ENCODE data around the gene GALNT12.

Gene GALNT12

DNA sequence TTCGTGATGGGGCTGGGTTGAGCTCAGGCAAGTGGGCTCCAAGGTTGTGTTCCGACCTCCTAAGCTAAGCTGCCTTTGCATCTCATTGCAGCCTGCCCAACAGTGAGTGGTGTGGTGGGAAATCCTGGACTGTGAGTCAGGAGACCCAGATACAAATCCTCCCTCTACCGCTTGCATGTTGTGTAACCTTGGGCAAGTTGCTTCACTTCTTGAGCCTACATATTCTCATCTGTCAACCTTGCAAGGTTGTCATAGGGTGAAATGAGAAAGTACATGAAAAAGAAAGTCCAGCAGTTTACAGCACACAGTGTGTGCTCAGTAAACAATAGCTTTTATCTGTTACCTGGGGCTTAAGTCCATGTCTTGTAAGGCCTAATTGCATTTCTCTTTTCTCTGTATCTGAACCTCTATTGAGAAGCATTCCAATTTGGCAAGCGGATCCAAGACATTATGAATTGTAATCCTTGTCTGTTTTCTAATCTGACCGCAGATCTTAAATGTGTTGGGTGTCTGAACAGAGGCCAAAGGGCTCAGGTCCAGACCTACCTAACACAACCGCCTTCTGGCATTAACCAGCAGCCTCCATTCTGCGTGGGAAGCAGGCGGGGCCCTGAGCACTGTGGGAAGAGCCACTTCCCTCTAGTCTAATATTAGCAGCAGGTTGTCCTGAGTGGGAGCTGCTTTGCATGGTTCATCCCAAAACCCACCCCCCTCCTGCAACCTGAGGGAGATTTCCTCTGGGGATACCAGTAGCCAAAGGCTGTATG is 1.8 kb upstream of the GALNT12 start:
- no peak for DNase-seq

DNA sequence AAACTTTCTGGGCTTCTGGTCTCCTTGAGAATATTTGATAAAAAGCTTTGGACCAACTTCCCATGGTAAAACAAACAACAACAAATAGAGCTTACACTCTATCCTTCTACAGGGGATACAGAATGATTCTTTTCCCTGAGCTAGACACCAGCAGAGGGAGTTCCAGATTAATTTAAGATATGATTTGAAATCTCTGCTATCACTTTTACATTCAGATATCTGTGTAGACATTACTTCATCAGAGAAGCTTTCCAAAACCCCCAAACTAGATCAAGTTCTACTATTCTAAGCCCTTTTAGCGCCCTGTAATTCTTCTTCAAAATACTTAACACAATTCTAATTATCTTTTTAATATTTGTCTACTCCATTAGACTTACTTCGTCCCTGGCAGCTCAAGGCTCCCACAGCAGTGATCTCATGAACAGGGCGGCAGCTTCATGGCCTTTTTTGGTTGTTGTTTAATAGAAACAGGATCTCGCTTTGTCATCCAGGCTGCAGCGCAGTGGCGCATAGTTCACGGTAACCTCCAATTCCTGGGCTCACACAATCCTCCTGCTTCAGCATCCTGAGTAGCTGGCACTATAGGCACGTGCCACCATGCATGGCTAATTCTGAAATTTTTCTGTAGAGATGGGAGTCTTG is 955 bp upstream of the GALNT12 start:
- DNase-seq: no peak

DNA sequence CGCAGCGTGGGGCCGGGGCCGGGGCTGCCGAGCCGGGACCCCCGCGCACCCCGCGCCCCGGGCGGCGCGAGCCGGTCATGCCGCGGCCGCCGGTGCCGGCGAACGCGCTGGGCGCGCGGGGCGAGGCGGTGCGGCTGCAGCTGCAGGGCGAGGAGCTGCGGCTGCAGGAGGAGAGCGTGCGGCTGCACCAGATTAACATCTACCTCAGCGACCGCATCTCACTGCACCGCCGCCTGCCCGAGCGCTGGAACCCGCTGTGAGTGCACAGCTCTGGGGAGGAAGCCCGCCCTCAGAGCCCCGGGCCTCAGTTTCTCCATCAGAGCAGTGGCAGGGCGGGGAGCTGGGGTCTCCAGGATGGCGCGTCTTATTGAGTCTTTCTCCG is 335 bp downstream of the GALNT12 start:
- DNase-seq: peak; percentile 13 to 14

DNA sequence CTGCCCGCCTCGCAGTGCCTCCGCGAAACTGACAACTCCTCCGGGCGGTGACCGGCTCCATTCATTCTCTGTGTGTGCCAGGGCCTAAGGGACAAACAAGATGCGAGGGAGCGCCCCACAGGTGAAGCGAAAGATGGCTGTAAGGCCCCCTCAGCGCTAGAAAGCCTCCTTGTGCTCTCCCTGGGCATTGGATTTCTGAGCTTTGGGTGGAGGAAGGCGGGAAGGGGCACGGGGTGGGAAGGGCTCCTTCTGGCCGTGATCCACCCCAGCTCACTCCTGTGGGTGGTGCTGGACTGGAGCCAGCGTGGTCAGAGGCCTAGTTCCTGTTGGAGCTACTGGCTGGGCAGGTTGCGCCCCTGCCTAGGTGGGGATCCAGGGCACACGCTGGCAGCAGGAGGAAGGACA is 943 bp downstream of the GALNT12 start:
- DNase-seq: no peak

DNA sequence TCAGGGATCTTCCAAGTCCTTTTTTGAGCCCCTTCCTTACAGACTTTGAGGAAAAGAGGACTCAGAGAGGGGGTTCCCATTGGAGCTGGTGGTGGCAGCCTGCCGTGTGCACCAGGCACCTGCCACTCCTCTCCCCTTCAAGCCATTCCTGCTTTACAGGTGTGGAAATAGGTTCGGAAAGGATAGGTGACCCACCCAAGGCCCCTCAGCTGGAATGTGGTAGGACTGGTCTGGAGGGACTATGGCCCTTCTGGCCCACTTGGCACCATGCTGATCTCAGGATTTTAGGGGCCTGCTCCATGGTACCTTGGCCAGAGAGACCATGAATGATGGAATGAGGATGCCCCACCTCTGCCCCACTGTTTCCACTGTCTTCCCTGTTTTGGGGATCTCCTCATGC is 1.4 kb downstream of the GALNT12 start:
- DNase-seq: no peak

DNA sequence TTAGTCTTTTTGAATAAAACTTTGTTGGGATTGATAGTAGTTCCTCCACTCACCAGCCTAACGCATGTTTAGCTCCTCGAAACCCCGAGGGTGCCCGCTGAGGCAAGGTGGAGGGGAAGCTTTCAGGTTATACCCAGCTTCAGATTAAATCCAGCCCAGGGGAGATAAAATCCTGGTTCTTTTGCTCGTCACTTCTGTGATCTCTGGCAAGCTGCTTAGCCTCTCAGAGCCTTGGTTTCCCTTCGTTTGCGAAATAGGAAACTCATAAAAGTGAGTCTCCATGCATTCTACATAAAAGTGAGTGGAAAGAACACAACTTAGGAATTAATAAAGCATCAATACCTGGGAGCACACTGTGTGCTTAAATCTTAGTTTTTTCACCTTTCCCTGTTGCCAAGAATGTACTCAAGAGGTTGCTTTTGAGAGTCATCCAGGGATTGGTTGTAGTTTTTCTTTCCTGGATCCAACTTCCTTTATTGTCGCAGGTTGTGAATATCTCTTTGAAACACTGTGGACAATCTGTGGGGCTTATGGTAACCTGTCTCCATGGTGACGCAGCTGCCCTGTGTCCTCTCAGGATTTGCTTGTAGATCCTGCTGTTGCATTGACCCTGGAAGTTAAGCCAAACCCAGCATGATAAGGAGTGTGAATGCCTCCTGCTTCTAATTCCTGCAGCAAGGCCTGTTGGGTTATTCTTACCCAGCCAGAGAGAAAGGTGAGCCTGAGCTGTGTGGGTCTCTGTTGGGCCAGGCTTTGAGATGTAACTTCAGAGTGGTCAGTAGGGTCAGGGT is 2.0 kb downstream of the GALNT12 start:
- DNase-seq: no peak

DNA sequence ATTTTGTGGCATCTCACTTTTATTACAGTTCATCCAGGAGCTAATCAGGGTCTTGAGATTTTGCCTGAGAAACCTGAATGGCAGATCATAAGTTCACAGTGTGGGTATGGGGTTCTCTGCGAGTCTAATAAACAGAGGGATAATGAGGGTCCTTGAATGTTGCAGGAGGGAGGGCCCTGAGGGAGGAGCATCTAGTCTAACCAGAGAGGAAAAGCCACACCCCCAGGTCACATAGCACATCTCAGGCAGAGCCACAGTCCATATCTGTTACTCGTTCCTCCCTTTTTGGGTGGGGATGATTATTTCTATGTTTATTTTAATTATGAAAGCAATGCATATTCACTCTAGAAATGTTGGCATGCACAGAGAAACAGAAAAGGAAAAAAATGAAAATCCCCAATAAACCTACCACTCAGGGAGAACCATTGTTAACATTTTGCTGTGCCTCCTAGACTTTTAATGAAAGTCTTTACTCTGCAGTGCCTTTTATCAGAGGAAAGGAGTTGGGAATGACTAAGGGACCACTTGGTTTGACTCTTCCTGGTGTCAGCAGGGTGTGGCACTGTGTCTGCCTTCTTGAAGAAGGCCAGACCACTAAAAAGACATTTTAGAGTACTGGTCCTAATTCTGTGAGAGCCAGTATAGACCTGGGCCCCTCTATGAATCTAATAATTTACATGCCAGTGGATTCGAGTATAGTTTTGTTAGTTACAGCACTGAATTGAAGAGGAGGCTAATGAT is 2.8 kb downstream of the GALNT12 start:
- no peak for DNase-seq

DNA sequence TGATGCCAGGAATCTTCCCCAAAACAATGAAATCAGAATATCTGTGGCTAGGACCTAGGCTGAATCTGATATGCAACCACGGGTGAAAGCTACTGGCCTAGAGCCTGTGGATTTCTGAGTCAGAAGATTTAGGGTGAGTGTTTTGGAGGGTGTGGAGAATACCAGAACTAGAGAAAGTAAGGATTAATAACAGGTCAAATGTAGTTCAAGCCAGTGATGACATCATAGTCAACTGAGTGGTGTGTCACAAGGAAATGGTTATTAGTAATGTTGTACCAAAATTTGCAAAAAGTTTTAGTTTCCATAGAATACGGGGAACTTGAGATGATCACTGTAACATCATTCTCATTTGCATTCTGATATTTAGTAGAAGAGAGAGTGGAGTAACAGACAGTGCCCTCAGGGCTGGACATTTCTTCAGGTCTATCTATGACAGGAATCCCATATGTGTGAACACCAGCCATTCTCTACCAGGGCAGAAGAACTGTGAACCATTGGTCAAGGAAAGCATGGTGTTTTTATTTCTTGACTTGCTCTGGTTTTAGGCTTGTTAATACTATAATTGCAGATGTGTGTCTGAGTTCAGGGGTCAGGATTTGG is 3.7 kb downstream of the GALNT12 start:
- no peak for DNase-seq

DNA sequence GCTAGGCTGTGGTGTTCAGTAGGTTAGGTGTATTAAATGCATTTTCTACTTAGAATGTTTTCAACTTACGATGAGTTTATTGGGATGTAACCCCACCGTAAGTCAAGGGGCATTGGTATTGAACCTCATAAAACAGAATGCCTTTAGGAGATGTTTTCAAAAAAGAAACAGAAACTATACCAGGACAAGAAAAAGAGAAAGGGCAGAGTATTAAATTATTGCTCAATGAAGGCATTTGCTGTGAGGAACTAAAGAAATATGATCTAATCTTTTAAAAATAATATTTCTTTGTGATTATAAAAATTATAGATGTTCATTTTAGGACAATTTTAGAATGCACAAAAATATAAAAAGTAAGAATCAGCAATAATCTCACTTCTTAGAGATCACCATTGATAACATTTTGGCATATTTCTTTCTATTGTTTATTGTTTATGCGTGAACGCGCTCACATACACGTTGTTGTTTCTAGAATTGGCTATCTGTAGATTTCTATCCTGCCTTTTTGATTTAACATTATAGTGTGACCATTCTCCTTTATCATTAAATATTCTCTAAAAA is 8.0 kb downstream of the GALNT12 start:
- no peak for DNase-seq

DNA sequence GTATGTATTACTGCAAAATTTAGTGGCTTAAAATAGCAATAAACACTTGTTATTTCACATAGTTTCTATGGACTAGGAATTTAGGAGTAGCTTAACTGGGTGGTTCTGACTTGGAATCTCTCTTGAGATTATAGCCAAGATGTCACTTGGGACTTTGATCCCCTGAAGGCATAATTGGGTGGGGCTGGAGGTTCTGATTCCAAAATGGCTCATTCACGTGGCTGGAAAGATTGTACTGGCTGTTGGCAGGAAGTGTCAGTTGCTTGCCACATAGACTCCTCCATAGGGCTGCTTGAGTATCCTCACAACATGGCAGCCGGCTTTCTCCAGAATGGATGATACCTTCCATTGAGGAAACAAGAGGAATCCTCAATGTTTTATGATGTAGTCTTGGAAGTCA is 11.3 kb downstream of the GALNT12 start:
- no peak for DNase-seq

DNA sequence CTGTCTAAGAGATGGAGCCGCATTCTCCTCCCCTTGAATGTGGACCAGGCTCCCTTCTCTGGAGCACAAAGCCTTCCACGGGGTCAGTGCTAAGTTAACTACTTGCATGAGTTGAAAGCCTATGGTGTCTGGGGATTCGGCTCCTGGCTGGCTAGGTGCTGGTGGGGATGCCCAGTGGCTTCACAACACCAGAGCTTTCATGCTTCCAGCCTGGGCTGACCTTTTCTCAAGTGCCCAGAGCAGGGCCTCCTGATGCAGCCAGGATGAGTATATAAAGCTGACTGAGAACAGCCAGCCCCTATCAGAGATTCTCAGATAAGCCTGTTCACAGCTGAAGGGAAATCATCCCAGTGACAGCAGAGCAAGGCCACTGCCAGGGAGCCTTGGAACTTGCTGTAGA is 11.8 kb downstream of the GALNT12 start:
- DNase-seq: no peak

DNA sequence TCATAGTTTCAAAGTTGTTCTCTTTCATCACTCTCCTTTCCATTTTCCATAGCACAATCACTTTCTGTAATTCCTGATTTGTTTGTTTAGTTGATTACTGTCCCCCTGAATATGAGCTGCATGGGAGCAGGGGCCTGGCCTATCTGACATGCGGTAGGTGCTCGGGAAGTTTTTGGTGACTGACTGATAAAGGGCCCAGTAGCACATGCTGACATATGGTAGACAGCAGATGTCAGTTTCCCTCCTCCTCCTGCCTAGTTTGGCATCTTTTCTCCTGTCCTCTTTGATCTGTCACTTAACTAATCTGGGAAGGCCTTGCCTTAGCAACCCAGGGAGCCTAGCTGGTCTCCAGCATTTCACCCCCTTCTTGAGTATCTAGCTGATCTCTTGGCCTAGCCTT is 14.4 kb downstream of the GALNT12 start:
- DNase-seq: no peak

DNA sequence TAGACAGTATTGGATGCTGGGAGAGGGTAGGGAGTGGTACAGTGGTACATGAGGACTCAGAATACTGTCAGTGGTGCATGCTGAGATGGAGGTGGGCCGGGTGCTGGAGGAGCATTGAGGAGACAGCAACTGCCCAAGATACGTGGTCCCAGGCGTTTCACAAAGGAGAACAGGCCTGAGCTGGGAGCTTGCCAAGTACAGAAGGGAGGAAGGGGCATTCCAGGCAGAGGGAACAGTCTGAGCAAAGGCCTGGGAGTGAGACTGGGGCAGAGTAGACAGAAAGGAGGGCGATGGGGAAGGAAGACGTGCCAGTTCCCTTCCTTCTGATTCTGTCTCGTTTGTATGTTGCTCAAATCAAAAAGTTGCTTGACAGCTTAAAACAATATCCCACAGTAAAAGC is 15.2 kb downstream of the GALNT12 start:
- no peak for DNase-seq

DNA sequence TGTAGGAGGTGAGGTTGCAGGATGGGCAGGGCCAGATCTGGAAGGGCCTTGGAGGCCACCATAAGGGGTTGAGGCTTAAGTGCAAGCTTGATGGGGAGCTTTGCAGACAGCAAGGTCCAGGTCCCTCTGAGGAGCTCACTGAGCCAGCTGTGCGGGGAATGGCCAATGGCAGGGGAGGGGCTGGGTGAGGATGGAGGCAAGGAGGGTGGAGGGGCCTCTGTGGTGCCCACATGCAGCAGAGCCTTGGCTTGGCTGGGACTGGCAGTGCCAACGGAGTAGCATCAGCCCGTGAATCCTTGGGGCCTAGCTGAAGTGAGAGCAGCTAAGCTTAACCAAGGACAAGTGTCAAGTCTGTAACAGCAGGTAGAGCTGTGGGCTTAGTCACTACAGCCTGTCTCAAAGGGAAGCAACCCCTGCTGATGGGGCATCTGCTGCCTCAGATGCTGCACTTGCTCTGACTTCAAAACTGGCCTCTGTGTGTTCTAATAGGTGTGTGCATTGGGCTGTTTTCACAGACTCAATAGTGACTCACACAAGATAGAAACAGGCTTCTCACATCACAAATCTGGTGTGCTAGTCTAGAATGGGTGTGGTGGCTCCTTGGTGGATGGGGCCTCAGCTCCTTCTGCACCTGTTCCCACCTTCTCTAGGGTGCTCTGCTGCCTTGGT is 16.3 kb downstream of the GALNT12 start:
- DNase-seq: no peak

DNA sequence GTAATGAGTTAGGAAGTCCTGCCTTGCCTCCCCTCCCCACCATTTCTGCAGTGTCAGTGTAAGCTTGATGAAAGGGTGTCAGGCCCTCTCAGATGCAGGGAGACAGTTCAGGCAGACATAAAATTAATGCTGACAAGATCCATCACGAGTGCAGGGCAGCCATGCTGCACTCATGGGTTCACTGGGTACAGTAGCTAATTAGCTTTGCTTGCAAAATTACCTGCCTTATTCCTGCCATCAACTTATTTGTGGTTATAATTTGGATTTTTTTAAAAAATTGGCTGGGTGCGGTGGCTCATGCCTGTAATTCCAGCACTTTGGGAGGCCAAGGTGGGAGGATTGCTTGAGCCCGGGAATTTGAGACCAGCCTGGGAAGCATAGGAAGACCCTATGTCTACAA is 17.9 kb downstream of the GALNT12 start:
- DNase-seq: no peak

DNA sequence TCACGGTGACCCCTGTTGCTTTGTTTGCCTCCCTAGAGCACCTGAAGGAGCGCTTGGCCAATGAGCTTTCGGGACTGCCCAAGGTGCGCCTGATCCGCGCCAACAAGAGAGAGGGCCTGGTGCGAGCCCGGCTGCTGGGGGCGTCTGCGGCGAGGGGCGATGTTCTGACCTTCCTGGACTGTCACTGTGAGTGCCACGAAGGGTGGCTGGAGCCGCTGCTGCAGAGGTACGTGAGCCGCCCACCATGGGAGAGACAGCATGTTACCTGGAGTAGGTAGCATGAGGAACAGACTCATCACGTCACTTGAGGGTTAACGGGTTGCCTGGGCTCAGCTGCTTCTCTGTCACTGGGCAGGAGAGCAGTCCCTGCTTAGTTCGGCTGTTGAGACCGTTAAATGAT is 19.2 kb downstream of the GALNT12 start:
- no peak for DNase-seq

DNA sequence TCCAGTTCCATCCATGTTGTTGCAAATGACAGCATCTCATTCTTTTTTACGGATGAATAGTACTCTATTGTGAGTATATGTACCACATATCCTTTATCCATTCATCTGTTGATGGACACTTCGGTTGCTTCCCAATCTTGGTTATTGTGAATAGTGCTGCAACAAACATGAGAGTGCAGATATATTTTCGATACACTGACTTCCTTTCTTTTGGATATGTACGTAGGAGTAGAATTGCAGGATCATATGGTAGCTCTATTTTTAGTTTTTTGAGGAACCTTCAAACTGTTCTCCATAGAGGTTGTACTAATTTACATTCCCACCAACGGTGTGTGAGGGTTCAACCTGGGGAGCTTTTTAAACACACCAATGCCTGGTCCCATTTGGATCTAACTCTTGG is 22.3 kb downstream of the GALNT12 start:
- no peak for DNase-seq

DNA sequence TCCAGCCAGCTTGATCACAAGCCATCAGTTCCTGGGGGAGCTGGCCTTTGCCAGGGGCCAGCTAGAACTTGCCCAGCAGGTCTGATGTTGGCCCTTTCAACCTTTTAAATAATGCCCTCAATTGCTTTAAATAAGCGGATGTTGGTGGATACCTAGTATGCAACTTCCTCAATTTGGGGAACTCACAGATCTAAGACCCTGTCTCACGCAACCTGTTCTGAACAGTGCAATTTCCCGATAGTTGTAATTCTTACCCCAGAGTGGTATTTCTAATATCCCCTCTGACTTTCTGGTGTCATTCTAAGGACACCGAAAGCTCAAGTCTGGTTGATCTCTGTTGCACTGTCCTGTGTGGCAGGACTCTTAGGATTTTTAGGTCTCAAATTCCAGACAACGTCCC is 23.1 kb downstream of the GALNT12 start:
- DNase-seq: no peak

DNA sequence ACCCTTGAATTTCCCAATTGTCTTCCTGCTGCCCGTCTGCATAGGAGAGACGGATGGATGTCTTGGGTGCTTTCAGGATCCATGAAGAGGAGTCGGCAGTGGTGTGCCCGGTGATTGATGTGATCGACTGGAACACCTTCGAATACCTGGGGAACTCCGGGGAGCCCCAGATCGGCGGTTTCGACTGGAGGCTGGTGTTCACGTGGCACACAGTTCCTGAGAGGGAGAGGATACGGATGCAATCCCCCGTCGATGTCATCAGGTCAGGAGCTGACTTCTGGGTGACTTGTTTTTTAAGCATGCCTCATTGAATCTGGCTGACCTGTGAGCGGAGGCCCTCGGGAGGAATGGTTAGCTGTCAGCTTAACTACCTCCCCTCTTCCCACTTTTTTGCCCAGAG is 24.2 kb downstream of the GALNT12 start:
- DNase-seq: no peak

DNA sequence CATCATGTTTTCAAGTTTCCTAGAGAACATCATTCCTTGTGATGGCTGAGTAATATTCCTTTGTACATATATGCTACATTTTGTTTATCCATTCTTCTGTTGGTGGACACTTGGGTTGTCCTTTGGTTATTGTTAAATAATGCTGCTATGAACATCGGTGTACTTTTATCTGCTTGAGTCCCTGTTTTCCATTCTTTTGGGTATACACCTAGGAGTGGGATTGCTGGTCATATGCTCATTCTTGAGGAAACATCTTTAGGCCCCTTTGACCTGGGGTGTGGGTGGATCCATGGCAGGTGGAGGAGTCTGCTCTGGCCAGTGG is 25.3 kb downstream of the GALNT12 start:
- no peak for DNase-seq

DNA sequence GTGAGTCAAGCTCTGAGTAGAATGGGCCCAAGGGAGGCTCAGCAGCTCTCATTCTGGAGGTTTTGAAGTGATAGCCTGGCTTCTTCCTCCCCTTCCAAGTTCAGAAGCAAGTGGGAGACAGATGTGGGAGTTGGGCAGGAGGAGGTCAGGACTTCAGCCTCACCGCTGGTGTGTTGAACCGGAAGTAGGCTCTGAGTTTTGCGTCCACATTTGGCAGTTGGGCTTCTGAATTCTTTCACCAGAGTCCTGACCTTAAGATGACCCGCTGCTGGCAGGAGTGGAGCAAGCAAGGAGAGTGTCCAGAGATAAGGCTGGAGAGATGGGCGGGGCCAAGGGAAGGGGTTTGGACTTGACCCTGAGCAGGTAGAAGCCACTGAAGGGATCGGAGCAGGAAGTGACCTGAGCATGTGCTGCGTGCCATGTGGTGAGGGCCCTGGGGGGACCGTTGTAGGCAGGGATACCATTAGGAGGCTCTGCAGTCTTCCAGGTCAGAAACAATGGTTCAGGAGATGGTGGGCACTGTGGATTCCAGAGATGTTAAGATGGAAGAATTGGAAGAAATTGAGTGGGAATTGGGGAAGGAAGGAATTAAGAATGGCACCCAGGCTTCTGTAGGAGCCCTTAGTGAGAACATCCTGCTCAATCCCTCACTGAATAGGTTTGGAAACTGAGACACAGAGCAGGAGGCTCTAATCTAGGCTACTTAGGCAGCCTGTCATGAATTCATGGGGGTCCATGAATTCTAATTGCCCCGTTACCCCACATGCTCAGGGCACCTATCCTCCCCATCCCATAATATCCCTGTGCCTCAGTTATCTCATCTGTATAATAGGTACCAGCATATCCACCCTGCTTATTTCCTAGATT is 25.9 kb downstream of the GALNT12 start:
- no peak for DNase-seq

All from CD4-positive, alpha-beta T cell treated with Interleukin-1 beta for 1 hour (primary cell).